Suppressor macrophage treated with lipopolysaccharide for 1 hour (primary cell): ENCODE results near the gene ANKAR.
"Not testable (repeated sequence)": the region's sequence is repeated elsewhere in the genome, so short reads cannot be mapped to it uniquely, and the experiment has no call there.

Source experiments
- DNase-seq, 3 donors: peaks; one replicate each; pipeline ENCODE4 v3.0.0-alpha.2; 2020 to 2022

ANKAR gene

GRCh38 chr2:189674374-189675112 is at the start of gene ANKAR:
Gene ANKAR, plus strand, starts transcription at chr2:189674670. Its CDS starts 1,821 bp downstream, at chr2:189676491.
- peak; percentile 94 to 98 (median 97) for DNase-seq

GRCh38 chr2:189625636-189626035 is 48.8 kb upstream of the ANKAR start:
- no peak for DNase-seq

GRCh38 chr2:189627789-189628188 is 46.7 kb upstream of the ANKAR start:
- DNase-seq = no peak

GRCh38 chr2:189628817-189629530 is 45.5 kb upstream of the ANKAR start:
- no peak for DNase-seq

GRCh38 chr2:189629531-189630453 is 44.7 kb upstream of the ANKAR start:
- DNase-seq = no peak

- no peak for DNase-seq
Measured at GRCh38 chr2:189631849-189632248, 42.6 kb upstream of the ANKAR start.

- peak; percentile 44 to 46 (median 46) for DNase-seq
Measured at GRCh38 chr2:189633392-189633811, 41.1 kb upstream of the ANKAR start.

GRCh38 chr2:189635353-189635752 is 39.1 kb upstream of the ANKAR start:
- DNase-seq = no peak

- DNase-seq = no peak
Measured at GRCh38 chr2:189638301-189639006, 36.0 kb upstream of the ANKAR start.

- no peak for DNase-seq
Measured at GRCh38 chr2:189639007-189639609, 35.4 kb upstream of the ANKAR start.

GRCh38 chr2:189641002-189641401 is 33.5 kb upstream of the ANKAR start:
- no peak for DNase-seq

- peak; percentile 49 to 77 (median 51) for DNase-seq
Measured at GRCh38 chr2:189641590-189641989, 32.9 kb upstream of the ANKAR start.

- DNase-seq = no peak
Measured at GRCh38 chr2:189646521-189646920, 27.9 kb upstream of the ANKAR start.

- no peak for DNase-seq
Measured at GRCh38 chr2:189648846-189649509, 25.5 kb upstream of the ANKAR start.

- DNase-seq = no peak
Measured at GRCh38 chr2:189651284-189651683, 23.2 kb upstream of the ANKAR start.

- not testable (repeated sequence) for DNase-seq
Measured at GRCh38 chr2:189653464-189653863, 21.0 kb upstream of the ANKAR start.

GRCh38 chr2:189654641-189655040 is 19.8 kb upstream of the ANKAR start:
- DNase-seq = no peak

- no peak for DNase-seq
Measured at GRCh38 chr2:189657867-189658266, 16.6 kb upstream of the ANKAR start.

GRCh38 chr2:189658306-189659212 is 15.9 kb upstream of the ANKAR start:
- peak; percentile 57 to 67 (median 66) for DNase-seq

- no peak for DNase-seq
Measured at GRCh38 chr2:189659734-189660133, 14.7 kb upstream of the ANKAR start.
